ENCODE data around the gene GPR155. TPM values are rescaled to one million over a fixed set of nuclear protein-coding genes. Genes with fewer than 3 reads are reported as not detected.
"Not testable (repeated sequence)": the region's sequence is repeated elsewhere in the genome, so short reads cannot be mapped to it uniquely, and the experiment has no call there.

Gene GPR155
- total RNA-seq, 1 donor from 2014 or later: 11.6 TPM

- intact Hi-C loops (cut with micrococcal nuclease): no loop called here
Observed at GRCh38 chr2:174439950-174440349, 46.9 kb downstream of the GPR155 start.

GRCh38 chr2:174439323-174439722 lies 47.5 kb downstream of the GPR155 start:
- intact Hi-C loops (cut with micrococcal nuclease): no loop called here

- intact Hi-C loops (cut with micrococcal nuclease): no loop called here
Observed at GRCh38 chr2:174438146-174438886, 48.5 kb downstream of the GPR155 start.

GRCh38 chr2:174436351-174436750 lies 50.5 kb downstream of the GPR155 start:
- intact Hi-C loops (cut with micrococcal nuclease): no loop called here

- intact Hi-C loops (cut with micrococcal nuclease): no loop called here
Observed at GRCh38 chr2:174431902-174432301, 54.9 kb downstream of the GPR155 start.

GRCh38 chr2:174430066-174430465 lies 56.8 kb downstream of the GPR155 start:
- intact Hi-C loops (cut with micrococcal nuclease): no loop called here

GRCh38 chr2:174428214-174428613 lies 58.6 kb downstream of the GPR155 start:
- intact Hi-C loops (cut with micrococcal nuclease): no loop called here

- intact Hi-C loops (cut with micrococcal nuclease): no loop called here
Observed at GRCh38 chr2:174412256-174412655, 74.6 kb downstream of the GPR155 start.

- intact Hi-C loops (cut with micrococcal nuclease): not testable (repeated sequence)
Observed at GRCh38 chr2:174410039-174410438, 76.8 kb downstream of the GPR155 start.

GRCh38 chr2:174403628-174404027 lies 83.2 kb downstream of the GPR155 start:
- intact Hi-C loops (cut with micrococcal nuclease): no loop called here

GRCh38 chr2:174400853-174401252 lies 86.0 kb downstream of the GPR155 start:
- intact Hi-C loops (cut with micrococcal nuclease): no loop called here

GRCh38 chr2:174399171-174399570 lies 87.7 kb downstream of the GPR155 start:
- intact Hi-C loops (cut with micrococcal nuclease): loop anchor here (5.0 to 10.0 kb wide), 3 partner anchors 152 to 437 kb away; partner anchors contain the start of gene OLA1

GRCh38 chr2:174397773-174398172 lies 89.1 kb downstream of the GPR155 start:
- intact Hi-C loops (cut with micrococcal nuclease): loop anchor here (5.0 to 10.0 kb wide), 3 partner anchors 150 to 435 kb away; partner anchors contain the start of gene OLA1

GRCh38 chr2:174395969-174396630 lies 90.7 kb downstream of the GPR155 start:
- intact Hi-C loops (cut with micrococcal nuclease): loop anchor here (2.0 to 10.0 kb wide), 5 partner anchors 43 to 434 kb away; partner anchors contain the start of genes GPR155 and OLA1

- intact Hi-C loops (cut with micrococcal nuclease): loop anchor here (2.0 to 10.0 kb wide), 5 partner anchors 43 to 433 kb away; partner anchors contain the start of genes GPR155 and OLA1
Observed at GRCh38 chr2:174395284-174395968, 91.4 kb downstream of the GPR155 start, which contains the start of gene SCRN3. Gene SCRN3, plus strand, starts transcription at chr2:174395730. Its CDS starts 2,554 bp downstream, at chr2:174398284.

GRCh38 chr2:174392706-174393105 lies 94.1 kb downstream of the GPR155 start:
- intact Hi-C loops (cut with micrococcal nuclease): loop anchor here (10.0 kb wide), 1 partner anchor 292 kb away; no protein-coding TSS in a partner anchor

GRCh38 chr2:174390303-174390702 lies 96.5 kb downstream of the GPR155 start:
- intact Hi-C loops (cut with micrococcal nuclease): loop anchor here (10.0 kb wide), 1 partner anchor 294 kb away; no protein-coding TSS in a partner anchor

- intact Hi-C loops (cut with micrococcal nuclease): no loop called here
Observed at GRCh38 chr2:174389542-174389941, 97.3 kb downstream of the GPR155 start.

- intact Hi-C loops (cut with micrococcal nuclease): not testable (repeated sequence)
Observed at GRCh38 chr2:174388706-174389105, 98.1 kb downstream of the GPR155 start.

GRCh38 chr2:174385201-174385600 lies 101.6 kb downstream of the GPR155 start:
- intact Hi-C loops (cut with micrococcal nuclease): no loop called here

- intact Hi-C loops (cut with micrococcal nuclease): no loop called here
Observed at GRCh38 chr2:174383796-174384195, 103.0 kb downstream of the GPR155 start.
